ENCODE measurements around the gene SULT1C3. TPM values are rescaled to one million over a fixed set of nuclear protein-coding genes. Genes with fewer than 3 reads are reported as not detected.

SULT1C3 gene
- total RNA-seq (2014; rRNA removed; shearing (Covaris generic)) = 0.94 TPM in 1 of 2 replicates, not detected in the other

DNA sequence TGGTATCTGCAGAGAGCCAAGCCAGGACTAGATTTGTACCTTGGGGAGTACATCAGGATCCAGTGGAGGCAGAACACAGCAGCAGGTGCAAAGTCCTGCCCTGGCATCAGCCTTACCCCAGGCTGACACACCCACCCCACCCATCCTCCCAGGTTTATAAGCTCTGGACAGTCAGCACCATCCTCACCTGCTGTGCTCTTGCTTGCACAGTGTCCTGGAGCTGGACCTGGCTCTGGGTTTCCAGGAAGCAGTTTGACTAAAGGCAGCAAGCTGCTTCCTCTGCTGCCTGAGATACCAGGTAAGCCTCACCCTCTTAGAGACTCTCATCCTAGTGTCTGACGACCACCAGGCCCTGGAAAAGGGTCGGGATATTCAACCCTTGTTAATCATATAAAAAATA is at the start of gene SULT1C3:
SULT1C3 (plus strand) TSS at position 183 of the 400 bp plus-strand sequence. CDS start 7,227 bp downstream, outside the sequence.
- peak; percentile 13 for DNase-seq (ENCODE audit: low spot score)

DNA sequence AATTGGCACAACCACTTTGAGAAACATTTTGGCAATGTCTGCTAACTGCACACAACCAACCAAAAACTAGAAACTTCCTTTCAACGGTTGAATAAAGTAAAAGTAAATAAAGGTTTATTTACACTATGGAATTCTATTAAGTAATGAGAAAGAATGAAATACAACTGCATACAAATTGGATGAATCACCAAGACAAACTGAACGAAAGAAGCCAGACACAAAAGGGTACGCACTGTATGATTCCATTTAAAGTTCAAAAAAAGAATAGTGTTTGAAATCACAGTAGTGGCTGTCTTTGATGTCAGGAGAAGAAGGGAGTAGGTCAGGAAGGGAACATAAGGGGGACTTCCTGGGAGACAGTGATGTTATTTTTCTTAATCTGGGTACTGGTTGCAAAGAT is 46.5 kb upstream of the SULT1C3 start:
- no peak for DNase-seq (ENCODE audit: low spot score)

DNA sequence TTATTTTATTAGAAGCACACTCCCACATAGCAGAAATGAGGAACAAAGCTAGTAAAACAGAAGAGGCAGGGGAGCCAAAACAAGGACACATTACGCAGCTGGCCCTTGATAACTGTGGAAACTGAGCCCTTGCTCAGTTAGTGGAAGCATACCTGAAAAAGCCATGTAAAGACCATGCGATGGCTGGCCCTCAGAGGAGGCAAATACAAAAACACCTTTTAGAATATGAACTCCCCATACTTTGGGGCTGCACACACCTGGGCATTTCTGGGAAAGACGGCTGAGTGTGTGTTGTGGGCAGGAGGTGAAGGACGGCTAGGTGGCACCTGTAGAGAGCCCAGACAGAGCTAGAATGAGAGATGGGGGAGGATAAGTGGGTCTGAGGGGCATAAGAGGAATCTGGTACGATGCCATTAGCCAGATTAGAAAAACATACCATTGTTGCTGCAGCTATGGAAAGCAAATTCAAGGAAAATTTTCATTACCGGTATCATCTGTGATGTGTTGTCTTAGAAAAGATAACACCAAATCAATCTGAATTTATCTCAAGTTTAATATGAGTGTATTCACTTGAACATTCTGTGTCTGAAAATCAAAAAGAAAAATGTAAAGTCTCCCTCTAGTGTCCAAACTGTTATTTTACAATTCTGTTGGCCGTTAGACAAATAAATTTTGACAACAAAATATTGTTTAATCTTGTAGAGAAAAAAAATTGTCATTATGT is 45.2 kb upstream of the SULT1C3 start:
- DNase-seq (ENCODE audit: low spot score) = peak; percentile 40

- DNase-seq (ENCODE audit: low spot score) = no peak
Observed at GRCh38 chr2:108195133-108195439, 44.7 kb upstream of the SULT1C3 start.

DNA sequence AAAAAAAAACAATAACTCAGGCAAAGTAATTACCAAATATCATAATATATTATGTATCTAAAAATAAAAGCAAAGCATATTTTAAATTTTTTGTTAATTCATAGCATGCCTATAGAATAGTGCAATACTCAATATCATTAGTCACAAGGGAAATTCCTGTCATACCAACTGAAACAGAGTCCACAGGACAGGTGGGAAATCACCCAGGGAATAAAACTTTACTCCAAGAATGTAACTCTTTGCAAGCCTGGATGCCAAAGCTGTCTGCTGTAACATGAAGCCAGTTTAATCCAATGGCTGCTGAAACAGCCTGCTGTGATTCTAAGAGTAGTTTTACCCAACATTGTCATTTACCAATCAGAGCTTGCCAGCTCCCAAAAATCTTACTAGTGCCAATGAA is 40.0 kb upstream of the SULT1C3 start:
- DNase-seq (ENCODE audit: low spot score) = no peak

DNA sequence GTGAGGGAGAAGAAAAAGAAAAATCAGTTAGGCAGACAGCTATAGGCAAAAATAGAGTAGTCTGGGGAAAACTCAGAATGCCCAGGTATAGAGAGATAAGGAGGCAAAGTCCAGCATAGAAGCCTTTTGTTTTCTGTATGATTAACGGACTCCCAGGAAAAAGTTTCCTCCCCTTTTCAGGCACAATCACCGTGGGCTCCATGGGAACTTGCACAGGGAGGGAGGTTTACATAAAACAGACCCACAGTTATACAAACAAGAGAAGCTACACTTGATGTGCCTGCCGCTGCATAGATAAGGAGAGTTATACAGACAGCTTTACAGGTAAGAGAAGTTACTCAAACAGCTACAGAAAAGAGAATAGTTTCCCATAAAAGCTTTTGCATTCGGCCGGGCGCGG is 39.2 kb upstream of the SULT1C3 start:
- no peak for DNase-seq (ENCODE audit: low spot score)

- no peak for DNase-seq (ENCODE audit: low spot score)
Observed at GRCh38 chr2:108212671-108213070, 27.1 kb upstream of the SULT1C3 start.

DNA sequence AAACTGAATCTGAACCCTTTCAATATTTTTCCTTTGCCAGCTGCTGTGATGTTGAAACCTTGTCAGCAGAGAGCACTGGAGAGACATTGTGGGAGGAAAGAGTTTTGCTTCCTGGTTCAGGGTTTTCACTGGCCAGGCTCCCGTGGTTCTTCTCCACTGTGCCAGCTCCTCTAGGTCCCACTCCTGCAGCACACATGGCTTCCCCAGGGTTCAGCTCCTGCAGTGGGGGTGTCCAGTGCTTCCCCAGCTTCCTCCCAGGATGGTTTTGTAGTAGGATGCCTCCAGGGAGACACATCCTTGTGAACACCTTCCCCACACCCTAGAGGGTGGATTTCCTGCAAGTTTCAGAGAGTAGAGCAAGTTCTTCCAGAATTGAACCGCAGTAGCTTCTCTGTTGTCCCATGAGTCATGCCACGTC is 24.0 kb upstream of the SULT1C3 start:
- DNase-seq (ENCODE audit: low spot score) = peak; percentile 67

DNA sequence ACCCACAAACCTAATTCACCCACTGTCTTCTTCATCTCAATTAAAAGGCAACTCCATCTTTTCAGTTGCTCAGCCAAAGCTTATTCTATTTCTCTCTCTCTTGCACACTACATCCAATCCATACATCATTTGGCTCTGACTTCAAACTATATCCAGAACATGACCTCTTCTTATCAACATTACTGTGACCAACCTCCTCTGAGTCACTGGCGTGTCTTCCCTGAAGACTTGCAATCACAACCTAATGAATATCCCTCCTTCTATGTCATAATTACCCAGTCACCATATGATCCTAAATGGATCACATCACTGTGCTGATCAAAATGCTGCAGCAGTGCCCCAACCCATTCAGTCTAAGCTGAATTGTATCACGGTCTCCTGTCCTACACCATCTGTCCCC is 22.6 kb upstream of the SULT1C3 start:
- no peak for DNase-seq (ENCODE audit: low spot score)

- DNase-seq (ENCODE audit: low spot score) = no peak
Observed at GRCh38 chr2:108219688-108220087, 20.1 kb upstream of the SULT1C3 start.

GRCh38 chr2:108220191-108220590 is 19.6 kb upstream of the SULT1C3 start:
- no peak for DNase-seq (ENCODE audit: low spot score)

DNA sequence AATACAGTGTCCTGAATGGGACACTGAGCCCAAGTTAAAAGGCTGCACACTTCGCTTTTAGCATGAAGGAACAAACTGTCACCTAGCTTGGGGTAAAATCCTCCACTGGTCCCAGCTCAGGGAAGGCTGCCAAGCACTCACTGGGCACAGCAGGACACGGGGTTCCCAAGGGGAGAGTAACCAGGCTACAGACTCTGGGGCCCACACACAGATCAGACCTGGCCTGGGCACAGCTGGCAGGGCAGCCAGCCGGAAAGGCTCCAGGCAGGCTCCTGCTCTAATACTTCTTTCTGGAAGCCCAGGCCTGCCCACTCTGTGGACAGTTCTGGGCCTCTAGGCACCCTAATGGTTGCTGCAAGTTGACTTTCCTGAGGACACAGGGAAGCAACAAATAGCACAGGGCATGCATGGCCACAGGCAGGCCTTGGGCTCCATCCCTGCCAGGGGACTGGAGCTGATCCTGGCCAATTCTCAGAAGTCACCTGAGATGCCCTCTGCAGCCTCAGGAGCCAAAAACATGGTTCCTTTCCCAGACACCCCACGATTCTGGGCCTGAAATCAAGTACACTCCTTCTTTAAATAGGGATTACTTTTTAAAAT is 18.7 kb upstream of the SULT1C3 start:
- no peak for DNase-seq (ENCODE audit: low spot score)

DNA sequence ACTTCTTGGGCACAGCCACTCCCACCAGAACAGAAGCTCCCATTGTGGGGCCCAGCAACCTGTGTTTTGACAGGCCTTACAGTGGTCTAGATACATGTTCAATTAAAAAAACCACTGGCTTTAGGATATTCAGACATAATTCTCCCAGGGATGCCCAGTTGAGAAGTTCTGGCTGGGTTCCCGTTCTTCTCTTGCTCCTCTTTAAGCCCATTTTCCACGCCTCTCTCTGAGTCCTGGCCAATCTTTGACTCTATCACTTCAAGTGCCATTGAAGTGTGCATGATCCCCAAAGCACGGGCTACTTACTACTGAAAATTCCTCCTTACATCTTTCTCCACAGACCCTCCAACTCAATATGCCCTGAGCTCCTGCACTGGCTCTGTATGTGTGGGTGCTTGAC is 17.5 kb upstream of the SULT1C3 start:
- no peak for DNase-seq (ENCODE audit: low spot score)

- DNase-seq (ENCODE audit: low spot score) = no peak
Observed at GRCh38 chr2:108223573-108223972, 16.2 kb upstream of the SULT1C3 start.

- DNase-seq (ENCODE audit: low spot score) = no peak
Observed at GRCh38 chr2:108224022-108224421, 15.7 kb upstream of the SULT1C3 start.

- DNase-seq (ENCODE audit: low spot score) = no peak
Observed at GRCh38 chr2:108226564-108226963, 13.2 kb upstream of the SULT1C3 start.

- DNase-seq (ENCODE audit: low spot score) = no peak
Observed at GRCh38 chr2:108228006-108228405, 11.8 kb upstream of the SULT1C3 start.

DNA sequence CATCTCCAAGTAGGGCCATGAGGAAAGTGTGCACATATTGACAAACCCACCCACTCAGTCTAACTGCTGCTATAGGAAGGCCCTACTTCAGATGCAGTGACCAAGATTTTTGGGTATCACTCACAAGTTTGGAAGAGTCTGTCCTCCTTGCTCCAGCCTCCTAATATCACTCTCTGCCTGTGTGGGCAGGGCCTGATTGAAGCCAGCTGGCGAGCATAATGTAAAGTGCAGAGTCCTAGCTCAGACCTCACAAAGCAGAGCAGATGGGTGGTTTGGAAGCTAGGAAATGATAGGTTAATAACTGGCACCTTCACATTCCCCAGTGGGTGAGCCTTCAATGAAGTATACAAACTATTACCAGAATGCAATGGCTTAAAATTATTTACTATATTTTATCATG is 11.2 kb upstream of the SULT1C3 start:
- no peak for DNase-seq (ENCODE audit: low spot score)

GRCh38 chr2:108229875-108230274 is 9.9 kb upstream of the SULT1C3 start:
- DNase-seq (ENCODE audit: low spot score) = no peak

DNA sequence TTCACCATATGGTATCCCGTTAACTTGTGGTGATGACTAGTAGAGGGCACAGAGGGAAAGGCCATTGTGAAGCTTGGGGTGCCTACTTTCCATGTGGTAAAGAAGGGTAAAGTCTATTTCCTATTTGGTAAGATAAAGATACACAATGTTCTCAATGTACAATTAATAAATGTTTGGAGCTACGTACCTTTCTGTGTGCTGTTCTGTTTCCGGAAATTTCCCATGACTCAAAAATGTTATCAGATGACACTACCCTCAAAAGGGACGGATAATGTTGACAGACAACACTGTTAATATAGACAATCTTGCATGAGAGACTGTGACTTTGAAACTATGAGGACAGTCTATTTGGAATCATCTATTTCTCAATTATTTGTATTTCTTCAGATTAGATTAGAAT is 4.2 kb upstream of the SULT1C3 start:
- DNase-seq (ENCODE audit: low spot score) = no peak

GRCh38 chr2:108236676-108237335 is 3.0 kb upstream of the SULT1C3 start:
- DNase-seq (ENCODE audit: low spot score) = no peak

- no peak for DNase-seq (ENCODE audit: low spot score)
Observed at GRCh38 chr2:108240966-108241365, 1.2 kb downstream of the SULT1C3 start.

DNA sequence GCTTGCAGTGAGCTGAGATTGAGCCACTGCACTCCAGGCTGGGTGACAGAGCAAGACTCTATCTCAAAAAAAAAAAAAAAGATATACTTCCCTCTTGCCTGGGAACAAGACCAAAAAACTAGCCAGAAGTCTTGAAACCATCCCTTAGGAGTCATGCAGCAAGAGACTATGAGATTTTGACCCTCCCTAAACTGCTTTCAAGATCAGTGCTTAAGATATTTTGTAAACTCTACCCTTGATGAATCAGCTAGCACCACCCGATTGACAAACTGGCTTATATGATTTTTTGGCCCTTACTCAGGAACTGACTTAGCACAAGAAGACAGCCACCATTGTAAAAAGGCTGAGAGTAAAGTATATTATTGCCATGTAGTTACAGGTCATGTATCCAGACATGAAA is 3.8 kb downstream of the SULT1C3 start:
- DNase-seq (ENCODE audit: low spot score) = peak; percentile 61

Data from HT-29 (cell line).